Thoracic aorta (tissue), 2 donors: ENCODE data around the gene MIAT. TPM values are rescaled to one million over a fixed set of nuclear protein-coding genes. Genes with fewer than 3 reads are reported as not detected.

Experiments
- ATAC-seq: fragments of 150-250 bp; one replicate; pipeline ENCODE4 v1.8.0; 2017; ENCODE audit warnings: low read depth; ENCODE audit not compliant: insufficient number of reproducible peaks, low FRiP score
- DNase-seq: peaks from one replicate; pipeline ENCODE4 v3.0.0-alpha.2; 2020; ENCODE audit warnings: low spot score
- H3K27ac ChIP-seq, 2 donors: fragments of 200-600 bp; sonication (generic); 1 replicate in 1 of 2; 2 replicates in 1 of 2; pipeline ENCODE4 v1.5.1; 2016; ENCODE audit warnings: mild to moderate bottlenecking in 2 of 2, moderate library complexity in 2 of 2
- H3K27me3 ChIP-seq: fragments of 200-600 bp; sonication (generic); replicated peaks from 2 replicates; pipeline ENCODE4 v1.6.0; 2016; ENCODE audit warnings: mild to moderate bottlenecking; ENCODE audit not compliant: insufficient read depth
- H3K36me3 ChIP-seq: fragments of 200-600 bp; sonication (generic); one replicate; pipeline ENCODE4 v1.5.1; 2016
- H3K4me1 ChIP-seq, 2 donors: fragments of 200-600 bp; sonication (generic); 1 replicate in 1 of 2; 2 replicates in 1 of 2; pipeline versions ENCODE4 v1.5.1 to v1.6.0; 2016; ENCODE audit warnings: low read depth in 2 of 2, mild to moderate bottlenecking in 1 of 2; ENCODE audit not compliant: control insufficient read depth in 1 of 2
- H3K4me3 ChIP-seq: fragments of 200-600 bp; sonication (generic); 2 replicates; pipeline ENCODE4 v1.5.1; 2016; ENCODE audit warnings: mild to moderate bottlenecking
- H3K9me3 ChIP-seq: fragments of 200-600 bp; sonication (generic); 2 replicates; pipeline ENCODE4 v1.5.1; 2016
- CTCF ChIP-seq: fragments of 200-600 bp; sonication (generic); IDR thresholded peaks from one replicate; pipeline ENCODE4 v1.5.1; 2019; ENCODE audit warnings: antibody characterized with exemption
- total RNA-seq, 2 donors: library from RNA; depleted of rRNA; stranded (reverse); fragments of >200 nt; gene quantifications; one replicate each; pipeline versions ENCODE4 v1.1.0 to v1.2.3, GENCODE V29; 2016

MIAT gene
- total RNA-seq, 2 donors from 2014 or later = 0.81 to 3.6 TPM

DNA sequence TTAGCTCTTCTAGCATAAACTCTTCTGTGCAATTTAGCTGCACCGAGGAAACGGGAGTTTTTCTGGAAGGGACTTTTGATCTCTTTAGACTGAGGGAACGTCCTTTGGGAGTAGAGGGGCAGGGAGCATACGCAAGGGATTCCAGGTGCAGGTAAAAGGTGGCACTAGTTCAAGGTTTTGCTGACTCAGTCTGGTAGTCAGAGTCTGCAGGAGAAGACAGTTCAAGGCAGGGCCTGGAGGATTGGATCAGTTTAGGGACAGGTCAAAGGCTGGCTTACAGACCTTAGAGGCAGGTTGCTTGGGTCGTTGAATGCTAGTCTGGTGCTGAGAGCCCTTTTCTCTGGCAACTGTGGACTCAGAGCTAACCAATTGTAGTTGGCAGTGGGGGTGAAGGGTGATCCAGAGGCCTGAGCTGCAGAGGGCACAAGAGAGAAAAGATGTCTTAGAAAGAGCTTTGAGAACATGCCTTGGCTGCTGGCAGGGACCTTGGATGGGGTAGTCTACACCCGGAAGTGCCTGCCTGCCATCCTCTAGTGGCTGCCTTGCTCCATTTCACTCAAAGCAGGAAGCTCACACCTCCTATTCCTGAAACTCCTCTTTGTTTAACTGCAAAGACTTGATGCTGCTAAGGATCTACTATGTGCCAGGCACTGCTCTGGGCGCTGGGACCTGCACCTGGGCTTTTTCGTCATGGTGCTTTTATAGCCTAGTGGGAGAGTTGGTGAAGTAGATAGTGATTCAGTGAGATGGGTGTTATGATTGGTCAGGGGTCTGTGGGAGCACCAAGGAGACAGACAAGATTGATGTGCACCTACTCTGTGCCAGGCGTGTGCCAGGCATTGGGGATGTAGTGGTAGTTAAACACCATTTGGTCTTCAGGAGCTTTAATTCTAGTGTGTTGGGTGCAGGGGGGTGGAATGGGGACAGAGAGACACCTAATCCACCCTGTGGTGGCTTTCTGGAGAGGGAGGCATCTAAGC lies 17.1 kb downstream of the MIAT start:
- no peaks in the 10 kb centered on the region for H3K36me3 ChIP-seq
- ATAC-seq (no peak), DNase-seq (no peak)
- peaks cover 18 to 35% of the 10 kb centered on the region in 2 donors for H3K4me1 ChIP-seq
- no peak overlapping the region for H3K27ac ChIP-seq
- H3K9me3 ChIP-seq = no peaks in the 10 kb centered on the region
- no peak for TF ChIP-seq CTCF
- H3K4me3 ChIP-seq = peak overlapping the region; percentile 85
- H3K27me3 ChIP-seq = no peaks in the 10 kb centered on the region

DNA sequence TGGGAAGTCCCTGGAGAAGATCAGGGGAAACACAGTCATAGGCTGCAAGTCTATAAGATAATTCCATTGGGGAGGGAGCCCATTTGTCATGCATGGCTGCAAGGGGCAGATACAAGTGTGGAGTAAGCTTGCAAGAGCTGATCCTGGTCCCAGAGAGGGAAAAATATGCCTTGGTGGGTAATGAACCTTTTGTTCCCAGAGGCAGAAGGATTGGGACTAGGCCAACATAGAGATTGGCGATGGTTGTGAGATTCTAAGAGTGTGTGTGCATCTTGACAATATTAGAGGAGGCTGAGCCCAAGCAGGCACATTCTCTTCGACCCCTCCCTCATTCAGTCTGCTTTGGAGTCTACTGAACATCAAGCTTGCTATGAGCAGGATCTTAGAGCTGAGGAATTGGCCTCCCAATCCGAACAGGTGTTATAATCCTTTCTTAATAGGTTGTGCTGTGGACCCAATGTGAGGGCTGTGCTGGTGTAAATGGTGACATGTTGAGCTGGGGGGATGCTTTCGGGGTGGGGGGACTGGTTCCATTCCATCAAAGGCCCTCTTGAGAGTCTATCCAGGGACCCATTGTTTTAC lies 18.4 kb downstream of the MIAT start:
- peaks cover 18 to 35% of the 10 kb centered on the region in 2 donors for H3K4me1 ChIP-seq
- no peak overlapping the region for H3K27ac ChIP-seq
- no peak for DNase-seq
- no peak for ATAC-seq
- no peaks in the 10 kb centered on the region for H3K27me3 ChIP-seq
- H3K4me3 ChIP-seq = no peak overlapping the region
- H3K9me3 ChIP-seq = no peaks in the 10 kb centered on the region
- TF ChIP-seq CTCF = no peak
- H3K36me3 ChIP-seq = no peaks in the 10 kb centered on the region

DNA sequence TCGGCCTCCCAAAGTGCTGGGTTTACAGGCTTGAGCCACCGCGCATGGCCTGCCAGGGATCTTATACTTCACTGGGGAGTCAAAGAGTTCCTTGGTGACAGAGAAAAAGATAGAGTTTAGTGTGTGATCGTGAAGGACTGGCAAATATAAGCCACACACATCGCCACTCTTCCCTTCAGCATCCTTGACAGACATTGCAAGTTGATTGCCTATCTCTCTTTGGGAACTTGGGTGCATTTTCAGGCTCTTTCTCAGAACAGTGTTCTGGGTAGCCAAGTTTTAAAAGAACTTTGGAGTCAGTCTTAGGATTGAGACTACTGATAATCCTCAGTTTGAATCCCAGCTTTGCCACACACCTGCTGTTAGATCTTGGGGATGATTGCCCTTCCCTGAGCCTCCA lies 19.8 kb downstream of the MIAT start:
- H3K27ac ChIP-seq = no peak overlapping the region
- no peak for TF ChIP-seq CTCF
- H3K27me3 ChIP-seq = no peaks in the 10 kb centered on the region
- H3K4me1 ChIP-seq = peaks cover 19 to 37% of the 10 kb centered on the region in 2 donors
- H3K9me3 ChIP-seq = no peaks in the 10 kb centered on the region
- peaks cover 12% of the 10 kb centered on the region for H3K36me3 ChIP-seq
- DNase-seq (no peak), ATAC-seq (no peak)
- H3K4me3 ChIP-seq = no peak overlapping the region

- DNase-seq = peak; percentile 29
- Histone ChIP-seq H3K4me1 (peaks cover 12 to 24% of the 10 kb centered on the region in 2 donors), H3K27me3 (no peaks in the 10 kb centered on the region), H3K4me3 (no peak overlapping the region), H3K27ac (no peak overlapping the region), H3K9me3 (no peaks in the 10 kb centered on the region), H3K36me3 (peaks cover 14% of the 10 kb centered on the region)
- ATAC-seq = no peak
- TF ChIP-seq CTCF = peak; percentile 93
These were observed 21.7 kb downstream of the MIAT start for GRCh38 chr22:26679003-26679629.

GRCh38 chr22:26680485-26680884 lies 23.1 kb downstream of the MIAT start:
- Histone ChIP-seq H3K27me3 (no peaks in the 10 kb centered on the region), H3K36me3 (peaks cover 14% of the 10 kb centered on the region), H3K9me3 (no peaks in the 10 kb centered on the region), H3K4me3 (no peak overlapping the region), H3K27ac (no peak overlapping the region), H3K4me1 (peaks cover 6 to 11% of the 10 kb centered on the region in 2 donors)
- no peak for ATAC-seq
- DNase-seq = no peak
- no peak for TF ChIP-seq CTCF
